ENCODE data around the gene ATP8A2. TPM values are rescaled to one million over a fixed set of nuclear protein-coding genes. Genes with fewer than 3 reads are reported as not detected.

ATP8A2 gene
- total RNA-seq, 2 experiments from 2014 or later: not detected

- no peak for TF ChIP-seq CTCF (conservative IDR thresholded peaks at IDR 0.05; ENCODE audit: low read length)
- no peak overlapping the region for H3K4me3 ChIP-seq (ENCODE audit: low read depth, low read length, poor library complexity, severe bottlenecking)
- H3K36me3 ChIP-seq (ENCODE audit: insufficient read depth, low read length): no peaks in the 10 kb centered on the region
- no peaks in the 10 kb centered on the region for H3K79me2 ChIP-seq (ENCODE audit: insufficient read depth, low read depth, low read length)
- H3K9me3 ChIP-seq (ENCODE audit: low read length): no peaks in the 10 kb centered on the region
- no peak for DNase-seq (ENCODE audit: low spot score)
- no peak overlapping the region for H3K4me2 ChIP-seq (ENCODE audit: low read length)
- intact Hi-C loops (cut with micrococcal nuclease; ENCODE audit: unreplicated experiment): no loop called here
- H3K9me2 ChIP-seq (ENCODE audit: insufficient read depth, low read length): no peaks in the 10 kb centered on the region
- ChIA-PET CTCF (ENCODE audit: unreplicated experiment) (no interaction called here), POLR2A (no interaction called here)
- no peaks in the 10 kb centered on the region for H4K20me1 ChIP-seq (ENCODE audit: insufficient read depth, low read length)
- H2AFZ ChIP-seq (ENCODE audit: low read length): no peak overlapping the region
- H3K27ac ChIP-seq (ENCODE audit: low read depth, low read length, poor library complexity, severe bottlenecking): no peak overlapping the region
- no TSS peak for BruUV-seq (replicated peaks)
- H3K4me1 ChIP-seq (ENCODE audit: insufficient read depth, low read length, poor library complexity, severe bottlenecking): no peaks in the 10 kb centered on the region
Measured at GRCh38 chr13:26017196-26017921, 645.6 kb downstream of the ATP8A2 start.

GRCh38 chr13:26017932-26018665 is 646.3 kb downstream of the ATP8A2 start:
- intact Hi-C loops (cut with micrococcal nuclease; ENCODE audit: unreplicated experiment): no loop called here
- no peak for TF ChIP-seq CTCF (conservative IDR thresholded peaks at IDR 0.05; ENCODE audit: low read length)
- no peak for TF ChIP-seq EZH2phosphoT487 (IDR thresholded peaks at IDR 0.05; ENCODE audit: borderline replicate concordance, low read depth, low read length)
- CTCF ChIA-PET (ENCODE audit: unreplicated experiment): no interaction called here

GRCh38 chr13:26019251-26019650 is 647.5 kb downstream of the ATP8A2 start:
- no peaks in the 10 kb centered on the region for H4K20me1 ChIP-seq (ENCODE audit: insufficient read depth, low read length)
- no peaks in the 10 kb centered on the region for H3K9me3 ChIP-seq (ENCODE audit: low read length)
- POLR2A ChIA-PET: no interaction called here
- DNase-seq (ENCODE audit: low spot score): no peak
- no peaks in the 10 kb centered on the region for H3K4me1 ChIP-seq (ENCODE audit: insufficient read depth, low read length, poor library complexity, severe bottlenecking)
- no peak overlapping the region for H3K4me2 ChIP-seq (ENCODE audit: low read length)
- no peaks in the 10 kb centered on the region for H3K36me3 ChIP-seq (ENCODE audit: insufficient read depth, low read length)
- no TSS peak for BruUV-seq (replicated peaks)
- TF ChIP-seq EZH2phosphoT487 (IDR thresholded peaks at IDR 0.05; ENCODE audit: borderline replicate concordance, low read depth, low read length): no peak
- TF ChIP-seq CTCF (conservative IDR thresholded peaks at IDR 0.05; ENCODE audit: low read length): no peak
- CTCF ChIA-PET (ENCODE audit: unreplicated experiment): no interaction called here
- H3K27ac ChIP-seq (ENCODE audit: low read depth, low read length, poor library complexity, severe bottlenecking): no peak overlapping the region
- H3K79me2 ChIP-seq (ENCODE audit: insufficient read depth, low read depth, low read length): no peaks in the 10 kb centered on the region
- H2AFZ ChIP-seq (ENCODE audit: low read length): no peak overlapping the region
- H3K9me2 ChIP-seq (ENCODE audit: insufficient read depth, low read length): no peaks in the 10 kb centered on the region
- intact Hi-C loops (cut with micrococcal nuclease; ENCODE audit: unreplicated experiment): no loop called here
- H3K4me3 ChIP-seq (ENCODE audit: low read depth, low read length, poor library complexity, severe bottlenecking): no peak overlapping the region

More at GRCh38 chr13:26017932-26018665, 646.3 kb downstream of the ATP8A2 start:
- no peaks in the 10 kb centered on the region for H3K79me2 ChIP-seq (ENCODE audit: insufficient read depth, low read depth, low read length)
- H3K36me3 ChIP-seq (ENCODE audit: insufficient read depth, low read length): no peaks in the 10 kb centered on the region
- POLR2A ChIA-PET: no interaction called here
- H3K4me2 ChIP-seq (ENCODE audit: low read length): no peak overlapping the region
- no peak overlapping the region for H2AFZ ChIP-seq (ENCODE audit: low read length)
- BruUV-seq (replicated peaks): no TSS peak
- no peaks in the 10 kb centered on the region for H3K9me2 ChIP-seq (ENCODE audit: insufficient read depth, low read length)
- no peaks in the 10 kb centered on the region for H3K4me1 ChIP-seq (ENCODE audit: insufficient read depth, low read length, poor library complexity, severe bottlenecking)
- DNase-seq (ENCODE audit: low spot score): no peak
- H3K9me3 ChIP-seq (ENCODE audit: low read length): no peaks in the 10 kb centered on the region
- no peak overlapping the region for H3K4me3 ChIP-seq (ENCODE audit: low read depth, low read length, poor library complexity, severe bottlenecking)
- H3K27ac ChIP-seq (ENCODE audit: low read depth, low read length, poor library complexity, severe bottlenecking): no peak overlapping the region
- no peaks in the 10 kb centered on the region for H4K20me1 ChIP-seq (ENCODE audit: insufficient read depth, low read length)

Measured in OCI-LY7 (cell line).